ENCODE measurements around the gene EED. TPM values are rescaled to one million over a fixed set of nuclear protein-coding genes. Genes with fewer than 3 reads are reported as not detected.

The EED gene
- total RNA-seq, 1 experiment from 2014 or later, result 25.2 TPM

DNA sequence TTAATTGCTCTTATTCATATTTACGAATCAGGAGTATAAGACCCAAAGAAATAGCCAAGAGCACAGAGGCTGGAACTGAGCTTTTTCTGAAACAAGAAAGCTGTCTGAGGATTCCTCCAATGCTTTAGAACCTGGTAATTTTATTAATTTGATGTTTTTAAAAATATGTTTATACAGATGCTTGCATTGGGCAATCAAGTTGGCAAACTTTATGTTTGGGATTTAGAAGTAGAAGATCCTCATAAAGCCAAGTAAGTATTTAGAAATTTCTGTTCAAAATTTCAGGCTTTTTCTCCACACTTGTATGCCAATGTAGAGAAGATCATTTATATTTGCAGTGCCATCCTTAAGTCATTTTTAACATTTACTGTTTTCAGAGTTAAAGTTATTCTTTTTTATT, 33.2 kb downstream of the EED start:
- TF ChIP-seq SP1 (IDR thresholded peaks at IDR 0.05; ENCODE audit: low read depth) (no peak), CBX3 (IDR thresholded peaks at IDR 0.05; ENCODE audit: low read depth) (no peak), ELF1 (IDR thresholded peaks at IDR 0.05; ENCODE audit: borderline replicate concordance, low read depth) (no peak), CEBPB (IDR thresholded peaks at IDR 0.05; ENCODE audit: low read depth) (no peak), SIN3A (IDR thresholded peaks at IDR 0.05; ENCODE audit: low read depth) (no peak), EZH2phosphoT487 (IDR thresholded peaks at IDR 0.05; ENCODE audit: borderline replicate concordance) (no peak), JUND (IDR thresholded peaks at IDR 0.05) (no peak), ZBTB33 (IDR thresholded peaks at IDR 0.05; ENCODE audit: extremely low read depth, insufficient replicate concordance, low read length) (no peak), ZFX (IDR thresholded peaks at IDR 0.05) (no peak), EGR1 (IDR thresholded peaks at IDR 0.05; ENCODE audit: low read depth) (no peak), POLR2AphosphoS5 (IDR thresholded peaks at IDR 0.05; ENCODE audit: low read depth, low read length) (no peak), TCF7L2 (IDR thresholded peaks at IDR 0.05; ENCODE audit: borderline replicate concordance, extremely low read depth, insufficient read depth, insufficient read length) (no peak), POLR2A (IDR thresholded peaks at IDR 0.05; ENCODE audit: borderline replicate concordance, extremely low read depth, insufficient read depth, insufficient read length) (no peak), REST (IDR thresholded peaks at IDR 0.05; ENCODE audit: low read depth) (no peak), FOSL1 (IDR thresholded peaks at IDR 0.05; ENCODE audit: low read depth) (no peak), EZH2 (IDR thresholded peaks at IDR 0.05) (no peak), SRF (IDR thresholded peaks at IDR 0.05; ENCODE audit: low read depth) (no peak)
- intact Hi-C loops (cut with micrococcal nuclease), result loop anchor here (10.0 kb wide), 1 partner anchor 233 kb away; no protein-coding TSS in a partner anchor
- H3K9me3 ChIP-seq (ENCODE audit: control insufficient read depth in 1 of 2, insufficient read depth in 1 of 2, low read depth in 1 of 2, low read length in 2 of 2), result no peaks in the 10 kb centered on the region
- H3K4me1 ChIP-seq (ENCODE audit: control insufficient read depth in 1 of 2, insufficient read depth in 2 of 2, low read length in 2 of 2), result no peaks in the 10 kb centered on the region
- peaks cover 12 to 17% of the 10 kb centered on the region in 2 experiments; a peak in 3 of 4 replicates for H3K36me3 ChIP-seq (ENCODE audit: control insufficient read depth in 1 of 2, insufficient read depth in 2 of 2, low read length in 2 of 2)
- CTCF ChIA-PET, result no interaction called here
- H3K9me2 ChIP-seq (ENCODE audit: insufficient read depth), result no peaks in the 10 kb centered on the region
- DNase-seq (ENCODE audit: low read depth, low spot score), result no peak
- no peak overlapping the region for H3K27ac ChIP-seq (ENCODE audit: low read depth, low read length)
- H3K9ac ChIP-seq (ENCODE audit: low read length), result no peak overlapping the region
- RAD21 ChIA-PET (ENCODE audit: low non-redundant PET in 1 of 2, low total read pairs in 2 of 2, uncharacterized antibody in 2 of 2, unreplicated experiment in 2 of 2), result no interaction called here
- no peak for ATAC-seq
- H3K79me2 ChIP-seq (ENCODE audit: insufficient read depth, low read length), result peaks cover 45% of the 10 kb centered on the region
- no peak overlapping the region for H3K4me3 ChIP-seq (replicated peaks in 1 of 2; ENCODE audit: low read depth in 1 of 2, low read length in 2 of 2)
- no TSS peak for BruUV-seq (replicated peaks)
- POLR2A ChIA-PET, result no interaction called here
- 0 out of 2 replicates have a peak, but pooled peaks cover 2% of the 10 kb centered on the region for H4K20me1 ChIP-seq (ENCODE audit: insufficient read depth)
- H3K27me3 ChIP-seq (ENCODE audit: insufficient read depth, low read length), result no peaks in the 10 kb centered on the region
- no peak overlapping the region for H2AFZ ChIP-seq (ENCODE audit: low read depth, low read length, poor library complexity, severe bottlenecking)
- no peak overlapping the region for H3K4me2 ChIP-seq (ENCODE audit: low read length)

All from HCT116 (cell line).